K562 (cell line): ENCODE data around the gene VMP1. TPM values are rescaled to one million over a fixed set of nuclear protein-coding genes. Genes with fewer than 3 reads are reported as not detected.
A peak's percentile ranks its signal among the peaks of the same experiment; 100 is the strongest.

Source experiments
- BACH1 ChIP-seq: fragments of 200-800 bp; sonication (Bioruptor generic); IDR thresholded peaks from 2 replicates; pipeline ENCODE4 v1.6.1; 2016; ENCODE audit warnings: missing genetic modification characterization, missing compliant biosample characterization
- CHD4 ChIP-seq: fragments of 200-600 bp; sonication (generic); IDR thresholded peaks from 3 replicates; pipeline ENCODE4 v1.6.1; 2012; ENCODE audit warnings: low read depth, mild to moderate bottlenecking, mixed read lengths, low read length, inconsistent platforms; ENCODE audit not compliant: insufficient read depth, insufficient replicate concordance, poor library complexity, severe bottlenecking
- FOS ChIP-seq: IDR thresholded peaks from 3 replicates; pipeline ENCODE4 v1.6.1; 2011; ENCODE audit not compliant: insufficient read length; ENCODE audit errors: extremely low read depth
- GTF2A2 ChIP-seq: IDR thresholded peaks from 2 replicates; pipeline ENCODE4 v1.6.1; 2016; ENCODE audit warnings: mild to moderate bottlenecking, missing genetic modification characterization, missing compliant biosample characterization
- HDAC1 ChIP-seq, 2 experiments: fragments of 450-650 bp; IDR thresholded peaks; 2 replicates each; pipeline ENCODE4 v1.6.1; 2016 to 2017; ENCODE audit warnings: inconsistent platforms in 1 of 2, mild to moderate bottlenecking in 1 of 2, moderate library complexity in 1 of 2
- HNRNPL ChIP-seq: fragments of 200-400 bp; formaldehyde crosslinking; IDR thresholded peaks from 2 replicates; pipeline ENCODE4 v1.6.1; 2017; ENCODE audit warnings: low read depth, mild to moderate bottlenecking, low read length
- MED1 ChIP-seq: sonication (generic); formaldehyde crosslinking; IDR thresholded peaks from 2 replicates; pipeline ENCODE4 v1.8.1; 2023; ENCODE audit warnings: missing genetic modification reagents, borderline replicate concordance
- PRMT5 ChIP-seq: sonication (generic); formaldehyde crosslinking; IDR thresholded peaks from 2 replicates; pipeline ENCODE4 v1.5.0; 2020; ENCODE audit warnings: missing genetic modification reagents
- RAD21 ChIP-seq, 2 experiments: fragments of 250-450 bp in 1 of 2; fragments of 450-650 bp in 1 of 2; sonication (Bioruptor Pico) in 1 of 2; formaldehyde crosslinking in 1 of 2; IDR thresholded peaks in 1 of 2; conservative IDR thresholded peaks in 1 of 2; 2 replicates each; pipeline versions ENCODE4 v1.4.0 to v1.8.0; 2020 to 2022; ENCODE audit warnings: mild to moderate bottlenecking in 2 of 2, moderate library complexity in 1 of 2
- SAFB2 ChIP-seq: fragments of 200-400 bp; formaldehyde crosslinking; IDR thresholded peaks from 2 replicates; pipeline ENCODE4 v1.6.1; 2018; ENCODE audit warnings: borderline replicate concordance, low read length, low read depth, moderate library complexity; ENCODE audit not compliant: severe bottlenecking
- TBP ChIP-seq: optimal IDR thresholded peaks from 2 replicates; pipeline ENCODE3; 2011; ENCODE audit warnings: low read depth, low read length, improper control_type of control experiment
- TCF7 ChIP-seq: sonication (generic); IDR thresholded peaks from 2 replicates; pipeline ENCODE4 v1.6.1; 2016; ENCODE audit warnings: antibody characterized with exemption, borderline replicate concordance
- ZKSCAN1 ChIP-seq: fragments of 150-350 bp; IDR thresholded peaks from 2 replicates; pipeline ENCODE4 v1.6.1; 2016; ENCODE audit warnings: low read depth, low read length
- ZNF143 ChIP-seq: sonication (generic); formaldehyde crosslinking; IDR thresholded peaks from 2 replicates; pipeline ENCODE4 v1.9.0; 2022; ENCODE audit warnings: mild to moderate bottlenecking, missing genetic modification reagents
- ZNF274 ChIP-seq: IDR thresholded peaks from 2 replicates; pipeline ENCODE4 v1.6.1; 2011; ENCODE audit warnings: low read depth, mild to moderate bottlenecking, low read length, moderate library complexity, borderline replicate concordance
- polyA plus RNA-seq, 8 experiments: library from polyadenylated mRNA; depleted of rRNA in 4 of 8; stranded (reverse) in 5 of 8; unstranded in 3 of 8; fragments of >200 nt; fragmentation: Nextera tagmentation in 2 of 8; fragmentation: Illumina TruSeq in 1 of 8; extraction: Ambion mirVana in 2 of 8; extraction: Trizol in 1 of 8; gene quantifications; 2 replicates each; pipeline versions ENCODE4 v1.2.1 to v1.2.3, GENCODE V29; 2011 to 2014; ENCODE audit warnings: inconsistent platforms in 1 of 8, missing spikeins in 1 of 8
- total RNA-seq, 7 experiments: library from RNA; depleted of rRNA in 6 of 7; stranded (reverse); fragments of >200 nt in 6 of 7; fragmentation: Illumina TruSeq in 2 of 7; extraction: Trizol in 2 of 7; gene quantifications; 2 replicates each; pipeline versions ENCODE4 v1.2.1 to v1.2.3, GENCODE V29; 2011 to 2021; ENCODE audit warnings: low replicate concordance in 1 of 7
- TF ChIP-seq, protein P1 (sequence below): IDR thresholded peaks from 2 replicates; pipeline ENCODE4 v1.6.1; 2011; ENCODE audit not compliant: insufficient read length; ENCODE audit errors: extremely low read depth
- TF ChIP-seq, protein P2 (sequence below): sonication (generic); formaldehyde crosslinking; IDR thresholded peaks from 2 replicates; pipeline ENCODE4 v1.8.0; 2022; ENCODE audit warnings: mild to moderate bottlenecking, missing genetic modification reagents
- TF ChIP-seq, protein P3 (sequence below): sonication (generic); formaldehyde crosslinking; IDR thresholded peaks from 2 replicates; pipeline ENCODE4 v1.8.0; 2022; ENCODE audit warnings: mild to moderate bottlenecking, low read depth, missing genetic modification reagents
- TF ChIP-seq, protein P4 (sequence below): fragments of 250-450 bp; sonication (Bioruptor Pico); IDR thresholded peaks from 2 replicates; pipeline ENCODE4 v1.5.0; 2021; ENCODE audit warnings: mild to moderate bottlenecking, moderate library complexity

The VMP1 gene
- total and polyA plus RNA-seq, 9 of the 15 experiments (the other 6 are each of a cell fraction or from before 2014, with no cell fraction given), result 123 to 304 (median 151) TPM

DNA sequence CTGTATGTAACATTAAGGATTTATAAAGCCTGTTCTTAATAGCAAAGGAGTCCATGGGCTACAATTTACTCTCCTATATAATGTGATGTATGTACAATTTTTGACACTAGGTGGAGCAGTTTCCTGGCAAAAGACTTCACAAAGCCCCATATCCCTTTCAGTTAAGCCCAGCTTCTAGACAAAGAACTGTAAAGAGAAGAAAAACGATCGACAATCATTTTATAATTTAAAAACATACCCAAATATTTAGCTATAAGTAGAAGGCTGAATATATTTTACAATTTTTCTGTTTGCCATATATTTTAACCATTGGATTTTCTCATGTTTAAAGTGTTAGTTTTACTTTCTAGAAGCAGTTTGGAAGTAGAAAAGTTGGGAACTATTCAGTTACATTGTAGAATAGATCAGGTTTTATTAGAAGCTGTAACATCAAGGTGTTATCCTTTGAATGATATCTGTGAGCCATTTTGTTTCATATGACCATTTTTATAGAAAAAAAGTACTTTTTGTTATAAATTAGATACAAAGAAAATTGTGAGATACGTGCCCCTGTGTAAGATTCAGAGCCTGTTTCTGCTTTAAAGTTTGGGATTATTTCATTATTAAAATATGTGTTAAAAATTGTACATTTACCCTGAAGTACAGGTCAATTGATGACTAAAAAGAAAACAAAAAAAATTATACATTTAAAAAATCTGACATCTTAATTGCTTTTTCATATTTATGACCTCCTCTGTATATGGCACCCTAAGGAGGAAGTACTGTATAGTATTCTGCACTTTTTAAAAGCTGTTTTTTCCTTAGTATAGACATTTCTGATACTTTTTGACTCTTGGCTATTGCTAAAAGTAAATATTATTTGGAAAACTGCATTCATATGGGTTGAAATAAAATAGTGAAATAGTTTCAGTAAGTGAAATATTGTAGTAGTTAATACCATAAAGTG is 46.3 kb downstream of the VMP1 start (continued):
- no peak for TF ChIP-seq TCF7
- no peak for TF ChIP-seq HNRNPL
- TF ChIP-seq, protein P1, sequence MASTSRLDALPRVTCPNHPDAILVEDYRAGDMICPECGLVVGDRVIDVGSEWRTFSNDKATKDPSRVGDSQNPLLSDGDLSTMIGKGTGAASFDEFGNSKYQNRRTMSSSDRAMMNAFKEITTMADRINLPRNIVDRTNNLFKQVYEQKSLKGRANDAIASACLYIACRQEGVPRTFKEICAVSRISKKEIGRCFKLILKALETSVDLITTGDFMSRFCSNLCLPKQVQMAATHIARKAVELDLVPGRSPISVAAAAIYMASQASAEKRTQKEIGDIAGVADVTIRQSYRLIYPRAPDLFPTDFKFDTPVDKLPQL, result no peak
- TF ChIP-seq, protein P2, sequence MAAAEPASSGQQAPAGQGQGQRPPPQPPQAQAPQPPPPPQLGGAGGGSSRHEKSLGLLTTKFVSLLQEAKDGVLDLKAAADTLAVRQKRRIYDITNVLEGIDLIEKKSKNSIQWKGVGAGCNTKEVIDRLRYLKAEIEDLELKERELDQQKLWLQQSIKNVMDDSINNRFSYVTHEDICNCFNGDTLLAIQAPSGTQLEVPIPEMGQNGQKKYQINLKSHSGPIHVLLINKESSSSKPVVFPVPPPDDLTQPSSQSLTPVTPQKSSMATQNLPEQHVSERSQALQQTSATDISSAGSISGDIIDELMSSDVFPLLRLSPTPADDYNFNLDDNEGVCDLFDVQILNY, result no peak
- TF ChIP-seq, protein P3, sequence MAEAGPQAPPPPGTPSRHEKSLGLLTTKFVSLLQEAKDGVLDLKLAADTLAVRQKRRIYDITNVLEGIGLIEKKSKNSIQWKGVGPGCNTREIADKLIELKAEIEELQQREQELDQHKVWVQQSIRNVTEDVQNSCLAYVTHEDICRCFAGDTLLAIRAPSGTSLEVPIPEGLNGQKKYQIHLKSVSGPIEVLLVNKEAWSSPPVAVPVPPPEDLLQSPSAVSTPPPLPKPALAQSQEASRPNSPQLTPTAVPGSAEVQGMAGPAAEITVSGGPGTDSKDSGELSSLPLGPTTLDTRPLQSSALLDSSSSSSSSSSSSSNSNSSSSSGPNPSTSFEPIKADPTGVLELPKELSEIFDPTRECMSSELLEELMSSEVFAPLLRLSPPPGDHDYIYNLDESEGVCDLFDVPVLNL (CRISPR knock-in tag), result no peak
- no peak for TF ChIP-seq MED1
- TF ChIP-seq HDAC1 (IDR thresholded peaks at IDR 0.05), result no peak
- TF ChIP-seq, protein P4, sequence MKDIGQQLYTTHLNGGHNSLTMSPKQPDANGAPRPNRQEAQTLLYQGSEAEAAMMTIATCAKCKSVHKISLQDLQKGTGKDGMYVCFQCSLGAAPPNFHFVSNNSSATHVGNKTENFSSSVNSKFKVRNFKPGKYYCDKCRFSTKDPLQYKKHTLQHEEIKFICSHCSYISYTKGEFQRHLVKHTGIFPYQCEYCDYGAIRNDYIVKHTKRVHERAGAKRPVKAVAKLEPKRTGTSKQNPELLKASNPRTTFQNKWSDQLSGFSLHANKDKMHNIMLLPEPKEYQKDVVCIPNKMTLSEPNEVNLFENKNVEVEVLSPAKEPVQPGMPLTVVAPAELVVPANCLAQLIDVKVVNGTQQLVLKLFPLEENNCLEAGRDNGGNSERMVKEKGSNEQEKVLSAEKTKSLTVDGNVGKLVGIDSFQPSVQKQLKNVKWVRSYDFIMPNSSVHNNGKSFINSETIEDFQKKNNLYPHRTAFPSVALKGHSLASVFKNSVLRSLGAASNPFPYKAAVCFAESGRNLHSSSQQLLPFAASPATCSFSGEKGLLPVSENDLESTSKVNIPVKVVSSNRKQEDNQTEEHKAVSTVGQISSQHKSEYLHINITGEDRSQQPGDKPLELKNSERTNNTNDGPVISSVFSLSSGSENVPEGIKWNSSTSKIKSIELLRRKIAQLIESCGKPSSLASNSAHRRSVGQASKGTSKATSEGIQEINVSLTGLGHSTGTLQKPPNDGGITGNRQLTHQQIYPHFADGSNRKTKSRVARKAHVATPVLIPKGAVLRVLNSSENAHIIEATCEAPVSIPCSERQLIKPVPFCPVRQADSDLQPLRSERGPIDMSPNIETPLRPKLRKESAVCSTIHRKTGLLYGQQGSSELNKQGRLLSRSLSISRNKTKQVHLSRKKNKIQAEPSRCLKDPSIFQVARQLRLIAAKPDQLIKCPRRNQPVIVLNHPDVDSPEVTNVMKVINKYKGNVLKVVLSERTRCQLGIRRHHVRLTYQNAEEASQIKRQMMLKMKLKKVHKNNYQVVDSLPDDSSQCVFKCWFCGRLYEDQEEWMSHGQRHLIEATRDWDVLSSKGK (CRISPR knock-in tag), result no peak
- TF ChIP-seq RAD21 (CRISPR knock-in tag; conservative IDR thresholded peaks at IDR 0.05 in 1 of 2, IDR thresholded peaks at IDR 0.05 in 1 of 2), result peak; percentile 93 to 97
- no peak for TF ChIP-seq GTF2A2 (tag)
- TF ChIP-seq CHD4, result no peak
- no peak for TF ChIP-seq ZNF143 (CRISPR knock-in tag)
- no peak for TF ChIP-seq BACH1 (tag)
- TF ChIP-seq FOS, result no peak
- no peak for TF ChIP-seq SAFB2
- no peak for TF ChIP-seq ZNF274
- TF ChIP-seq TBP, result no peak
- no peak for TF ChIP-seq PRMT5
- TF ChIP-seq ZKSCAN1, result no peak
